ENCODE measurements around the gene GJB6.
"Not testable (repeated sequence)": the region's sequence is repeated elsewhere in the genome, so short reads cannot be mapped to it uniquely, and the experiment has no call there.

The GJB6 gene

GRCh38 chr13:20231839-20232555 is at the start of gene GJB6:
Gene GJB6 (minus strand): TSS chr13:20232319. CDS start chr13:20223480, 8,839 bp downstream.
- H3K36me3 ChIP-seq (ENCODE audit: insufficient read depth, low read length), result no peaks in the 10 kb centered on the region
- H3K4me3 ChIP-seq (ENCODE audit: low read depth in 1 of 2, low read length in 2 of 2), result no peak within 1 kb of the TSS
- H3K27ac ChIP-seq (ENCODE audit: low read depth, low read length), result no peak within 1 kb of the TSS
- no peaks in the 10 kb centered on the region for H3K9me3 ChIP-seq (ENCODE audit: low read length)
- H3K27me3 ChIP-seq (ENCODE audit: control insufficient read depth in 1 of 2, insufficient read depth in 2 of 2, low read length in 2 of 2), result peaks cover 16 to 34% of the 10 kb centered on the region in 2 donors
- H3K4me1 ChIP-seq (ENCODE audit: insufficient read depth, low read length), result no peaks in the 10 kb centered on the region
- no peak within 1 kb of the TSS for H3K9ac ChIP-seq (ENCODE audit: low read length)

- not testable (repeated sequence) for H3K9me3 ChIP-seq (ENCODE audit: low read length)
Observed at GRCh38 chr13:20276901-20277300, 44.8 kb upstream of the GJB6 start.

GRCh38 chr13:20274466-20274865 is 42.3 kb upstream of the GJB6 start:
- no peak overlapping the region for H3K27ac ChIP-seq (ENCODE audit: low read depth, low read length)
- no peaks in the 10 kb centered on the region for H3K27me3 ChIP-seq (ENCODE audit: control insufficient read depth in 1 of 2, insufficient read depth in 2 of 2, low read length in 2 of 2)
- H3K4me1 ChIP-seq (ENCODE audit: insufficient read depth, low read length), result no peaks in the 10 kb centered on the region
- no peak overlapping the region for H3K9ac ChIP-seq (ENCODE audit: low read length)
- H3K36me3 ChIP-seq (ENCODE audit: insufficient read depth, low read length), result no peaks in the 10 kb centered on the region
- H3K4me3 ChIP-seq (ENCODE audit: low read depth in 1 of 2, low read length in 2 of 2), result no peak overlapping the region
- H3K9me3 ChIP-seq (ENCODE audit: low read length), result peaks cover 4% of the 10 kb centered on the region

More at GRCh38 chr13:20276901-20277300, 44.8 kb upstream of the GJB6 start:
- H3K27me3 ChIP-seq (ENCODE audit: control insufficient read depth in 1 of 2, insufficient read depth in 2 of 2, low read length in 2 of 2); H3K4me1 ChIP-seq (ENCODE audit: insufficient read depth, low read length); H3K27ac ChIP-seq (ENCODE audit: low read depth, low read length); H3K9ac ChIP-seq (ENCODE audit: low read length); H3K36me3 ChIP-seq (ENCODE audit: insufficient read depth, low read length); H3K4me3 ChIP-seq (ENCODE audit: low read depth in 1 of 2, low read length in 2 of 2): not testable (repeated sequence)

- peaks cover 2% of the 10 kb centered on the region for H3K9me3 ChIP-seq (ENCODE audit: low read length)
- no peaks in the 10 kb centered on the region for H3K27me3 ChIP-seq (ENCODE audit: control insufficient read depth in 1 of 2, insufficient read depth in 2 of 2, low read length in 2 of 2)
- no peak overlapping the region for H3K27ac ChIP-seq (ENCODE audit: low read depth, low read length)
- no peak overlapping the region for H3K9ac ChIP-seq (ENCODE audit: low read length)
- H3K4me1 ChIP-seq (ENCODE audit: insufficient read depth, low read length), result no peaks in the 10 kb centered on the region
- no peaks in the 10 kb centered on the region for H3K36me3 ChIP-seq (ENCODE audit: insufficient read depth, low read length)
- H3K4me3 ChIP-seq (ENCODE audit: low read depth in 1 of 2, low read length in 2 of 2), result no peak overlapping the region
Observed at GRCh38 chr13:20272588-20273171, 40.6 kb upstream of the GJB6 start.

- H3K27me3 ChIP-seq (ENCODE audit: control insufficient read depth in 1 of 2, insufficient read depth in 2 of 2, low read length in 2 of 2), result no peaks in the 10 kb centered on the region
- H3K36me3 ChIP-seq (ENCODE audit: insufficient read depth, low read length), result no peaks in the 10 kb centered on the region
- no peak overlapping the region for H3K9ac ChIP-seq (ENCODE audit: low read length)
- no peaks in the 10 kb centered on the region for H3K9me3 ChIP-seq (ENCODE audit: low read length)
- H3K27ac ChIP-seq (ENCODE audit: low read depth, low read length), result no peak overlapping the region
- no peaks in the 10 kb centered on the region for H3K4me1 ChIP-seq (ENCODE audit: insufficient read depth, low read length)
- no peak overlapping the region for H3K4me3 ChIP-seq (ENCODE audit: low read depth in 1 of 2, low read length in 2 of 2)
Observed at GRCh38 chr13:20272104-20272503, 40.0 kb upstream of the GJB6 start.

GRCh38 chr13:20271441-20271840 is 39.3 kb upstream of the GJB6 start:
- H3K9me3 ChIP-seq (ENCODE audit: low read length), result no peaks in the 10 kb centered on the region
- H3K9ac ChIP-seq (ENCODE audit: low read length), result no peak overlapping the region
- no peaks in the 10 kb centered on the region for H3K27me3 ChIP-seq (ENCODE audit: control insufficient read depth in 1 of 2, insufficient read depth in 2 of 2, low read length in 2 of 2)
- no peaks in the 10 kb centered on the region for H3K4me1 ChIP-seq (ENCODE audit: insufficient read depth, low read length)
- H3K27ac ChIP-seq (ENCODE audit: low read depth, low read length), result no peak overlapping the region
- H3K4me3 ChIP-seq (ENCODE audit: low read depth in 1 of 2, low read length in 2 of 2), result no peak overlapping the region
- no peaks in the 10 kb centered on the region for H3K36me3 ChIP-seq (ENCODE audit: insufficient read depth, low read length)

- Histone ChIP-seq H3K27ac (ENCODE audit: low read depth, low read length) (no peak overlapping the region), H3K4me1 (ENCODE audit: insufficient read depth, low read length) (no peaks in the 10 kb centered on the region), H3K9ac (ENCODE audit: low read length) (no peak overlapping the region), H3K36me3 (ENCODE audit: insufficient read depth, low read length) (no peaks in the 10 kb centered on the region), H3K27me3 (ENCODE audit: control insufficient read depth in 1 of 2, insufficient read depth in 2 of 2, low read length in 2 of 2) (no peaks in the 10 kb centered on the region), H3K4me3 (ENCODE audit: low read depth in 1 of 2, low read length in 2 of 2) (no peak overlapping the region), H3K9me3 (ENCODE audit: low read length) (no peaks in the 10 kb centered on the region)
Observed at GRCh38 chr13:20270163-20270865, 38.2 kb upstream of the GJB6 start.

- H3K36me3 ChIP-seq (ENCODE audit: insufficient read depth, low read length), result no peaks in the 10 kb centered on the region
- no peaks in the 10 kb centered on the region for H3K4me1 ChIP-seq (ENCODE audit: insufficient read depth, low read length)
- H3K27me3 ChIP-seq (ENCODE audit: control insufficient read depth in 1 of 2, insufficient read depth in 2 of 2, low read length in 2 of 2), result no peaks in the 10 kb centered on the region
- no peak overlapping the region for H3K27ac ChIP-seq (ENCODE audit: low read depth, low read length)
- no peak overlapping the region for H3K4me3 ChIP-seq (ENCODE audit: low read depth in 1 of 2, low read length in 2 of 2)
- H3K9ac ChIP-seq (ENCODE audit: low read length), result no peak overlapping the region
- H3K9me3 ChIP-seq (ENCODE audit: low read length), result no peaks in the 10 kb centered on the region
Observed at GRCh38 chr13:20264271-20265018, 32.3 kb upstream of the GJB6 start.

GRCh38 chr13:20263393-20264044 is 31.4 kb upstream of the GJB6 start:
- Histone ChIP-seq H3K36me3 (ENCODE audit: insufficient read depth, low read length) (no peaks in the 10 kb centered on the region), H3K9me3 (ENCODE audit: low read length) (no peaks in the 10 kb centered on the region), H3K27me3 (ENCODE audit: control insufficient read depth in 1 of 2, insufficient read depth in 2 of 2, low read length in 2 of 2) (no peaks in the 10 kb centered on the region), H3K4me1 (ENCODE audit: insufficient read depth, low read length) (no peaks in the 10 kb centered on the region), H3K4me3 (ENCODE audit: low read depth in 1 of 2, low read length in 2 of 2) (no peak overlapping the region), H3K27ac (ENCODE audit: low read depth, low read length) (no peak overlapping the region), H3K9ac (ENCODE audit: low read length) (no peak overlapping the region)

GRCh38 chr13:20258963-20259288 is 26.8 kb upstream of the GJB6 start:
- Histone ChIP-seq H3K4me3 (ENCODE audit: low read depth in 1 of 2, low read length in 2 of 2) (no peak overlapping the region), H3K9me3 (ENCODE audit: low read length) (no peaks in the 10 kb centered on the region), H3K36me3 (ENCODE audit: insufficient read depth, low read length) (no peaks in the 10 kb centered on the region), H3K27ac (ENCODE audit: low read depth, low read length) (no peak overlapping the region), H3K4me1 (ENCODE audit: insufficient read depth, low read length) (no peaks in the 10 kb centered on the region), H3K9ac (ENCODE audit: low read length) (no peak overlapping the region), H3K27me3 (ENCODE audit: control insufficient read depth in 1 of 2, insufficient read depth in 2 of 2, low read length in 2 of 2) (no peaks in the 10 kb centered on the region)
